GM18526 (cell line): Measurements from ENCODE around the gene DST.

Experiments used
- POLR2A ChIP-seq: IDR thresholded peaks from 3 replicates; pipeline ENCODE4 v1.6.1; 2011; ENCODE audit not compliant: insufficient read length; ENCODE audit errors: extremely low read depth

DST gene

GRCh38 chr6:56448046-56448445, 194.6 kb downstream of the DST start:
- no peak for TF ChIP-seq POLR2A

DNA sequence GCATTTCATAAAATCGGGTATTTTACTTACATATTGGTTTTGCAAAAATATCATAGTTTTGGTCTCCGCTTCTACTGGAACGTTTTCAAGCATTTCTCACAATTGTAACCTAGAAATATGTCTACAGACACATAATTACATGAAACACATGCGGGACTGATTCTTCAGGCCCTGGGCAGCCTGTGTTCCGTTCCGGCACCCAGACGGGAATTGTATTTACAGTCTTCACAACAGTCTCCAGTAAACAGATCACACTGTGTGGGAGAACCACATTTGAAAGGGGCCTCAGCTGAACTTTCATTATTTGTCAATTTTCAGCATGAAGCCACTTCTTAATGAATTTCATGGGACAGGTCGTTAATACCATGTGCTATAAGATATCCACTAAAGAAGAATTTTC, 196.9 kb downstream of the DST start:
- no peak for TF ChIP-seq POLR2A

GRCh38 chr6:56444855-56445254, 197.8 kb downstream of the DST start:
- no peak for TF ChIP-seq POLR2A

DNA sequence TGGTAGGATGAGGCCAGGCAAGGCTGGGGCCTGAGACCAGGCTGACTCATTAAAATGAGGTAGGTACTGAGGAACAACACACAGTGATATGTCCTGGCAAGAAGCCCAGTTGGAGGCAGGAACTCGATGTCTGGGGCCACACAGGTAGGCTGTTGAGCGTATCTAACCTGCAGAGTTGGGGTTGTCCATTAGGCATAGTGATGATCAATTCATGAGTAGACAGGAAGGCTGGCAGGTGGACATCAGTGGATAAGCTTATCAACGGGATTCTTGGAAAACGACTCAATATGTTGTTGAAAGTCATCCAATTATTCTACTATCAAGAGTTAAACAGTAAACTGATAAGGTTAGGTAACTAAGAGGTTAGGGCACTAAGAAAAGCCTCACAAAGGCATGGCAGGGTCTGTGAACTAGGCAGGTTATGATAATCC, 202.1 kb downstream of the DST start:
- TF ChIP-seq POLR2A, result no peak

DNA sequence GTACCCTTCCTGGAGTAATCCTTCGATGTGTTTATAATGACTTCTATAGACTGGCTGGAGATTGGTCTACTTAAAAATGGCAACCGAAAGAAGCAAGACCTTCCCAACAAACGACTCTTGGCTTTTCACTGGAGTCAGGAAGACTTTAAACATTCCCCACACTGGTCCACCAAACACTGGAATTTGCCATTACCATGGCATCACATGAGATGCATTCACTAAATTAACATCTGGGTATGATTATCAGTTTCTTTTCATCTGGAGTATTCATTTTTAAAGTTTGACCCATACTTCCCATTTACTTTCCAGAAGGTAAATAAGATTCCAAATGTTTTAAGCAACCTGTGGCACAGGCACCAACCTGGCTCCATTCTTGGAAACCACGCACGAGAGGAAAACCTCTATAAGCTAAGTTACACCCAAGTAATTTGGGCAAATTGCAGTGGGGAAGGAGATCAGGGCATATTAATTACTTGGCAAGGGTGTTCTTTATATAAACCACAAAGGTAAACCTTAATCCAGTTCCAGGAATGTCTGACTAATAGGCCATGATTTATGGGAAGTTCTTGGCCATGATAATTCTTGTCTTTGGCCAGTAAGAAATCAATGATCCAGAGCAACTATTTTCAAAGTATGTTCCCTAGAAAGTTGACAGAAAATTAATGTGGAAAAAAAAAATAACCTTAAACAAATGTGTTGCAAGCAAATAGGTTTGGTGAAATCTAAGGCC, 205.4 kb downstream of the DST start:
- no peak for TF ChIP-seq POLR2A

DNA sequence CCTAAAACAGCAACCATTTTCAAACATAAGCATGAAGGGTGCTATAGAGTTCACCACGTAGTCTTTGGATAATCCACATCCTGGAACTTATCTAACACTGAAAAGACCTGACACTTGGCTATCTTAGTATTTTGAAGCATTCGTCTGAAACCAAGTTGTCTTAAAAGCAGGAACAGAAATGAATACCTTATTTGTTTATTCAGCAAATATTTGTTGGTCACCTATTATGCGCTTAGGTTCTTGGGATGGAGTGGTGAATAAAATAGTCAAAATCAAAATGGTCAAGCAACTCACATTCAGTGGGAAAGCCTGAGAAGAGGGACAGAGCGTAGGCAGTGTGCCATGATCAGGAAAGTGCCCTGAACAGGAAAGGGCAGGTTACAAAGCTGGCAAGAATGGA, 206.9 kb downstream of the DST start:
- no peak for TF ChIP-seq POLR2A

DNA sequence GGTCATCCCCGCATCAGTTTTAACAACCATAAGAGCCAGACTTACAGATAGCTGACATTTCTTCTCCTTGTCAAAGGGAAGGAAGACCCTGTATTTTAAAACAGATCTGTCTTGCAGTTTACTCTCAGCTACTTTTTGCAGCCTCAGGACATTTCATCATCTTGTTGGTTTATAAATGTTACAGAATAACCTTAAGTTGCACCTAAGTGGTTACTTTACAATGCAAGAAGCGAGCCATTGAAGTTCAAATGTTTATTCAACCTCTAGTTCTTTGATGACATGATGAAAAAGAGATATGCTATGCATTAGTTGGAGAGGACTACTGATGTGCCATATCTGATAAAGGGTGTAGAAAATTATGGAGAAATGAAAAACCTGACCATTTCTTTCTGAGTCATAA, 207.4 kb downstream of the DST start:
- no peak for TF ChIP-seq POLR2A

DNA sequence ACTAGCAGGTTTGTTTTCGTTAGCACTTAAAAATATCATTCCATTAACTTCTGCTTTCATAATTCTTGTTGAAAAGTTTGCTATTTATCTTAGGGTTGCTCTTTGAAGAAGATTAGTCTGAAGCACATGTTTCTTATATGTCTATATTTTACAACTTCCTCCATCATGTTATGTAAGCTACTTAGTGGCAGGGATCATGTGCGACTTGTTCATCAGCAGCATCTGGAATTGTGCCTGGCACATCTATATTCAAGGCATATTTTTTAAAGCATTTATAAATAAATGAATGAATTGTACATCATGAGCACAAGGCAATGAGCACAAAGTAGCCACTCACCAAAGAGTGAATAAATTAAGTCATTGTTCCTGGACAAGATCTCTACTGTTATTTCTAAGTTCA, 208.1 kb downstream of the DST start:
- TF ChIP-seq POLR2A, result no peak

GRCh38 chr6:56433119-56433518, 209.6 kb downstream of the DST start:
- no peak for TF ChIP-seq POLR2A

DNA sequence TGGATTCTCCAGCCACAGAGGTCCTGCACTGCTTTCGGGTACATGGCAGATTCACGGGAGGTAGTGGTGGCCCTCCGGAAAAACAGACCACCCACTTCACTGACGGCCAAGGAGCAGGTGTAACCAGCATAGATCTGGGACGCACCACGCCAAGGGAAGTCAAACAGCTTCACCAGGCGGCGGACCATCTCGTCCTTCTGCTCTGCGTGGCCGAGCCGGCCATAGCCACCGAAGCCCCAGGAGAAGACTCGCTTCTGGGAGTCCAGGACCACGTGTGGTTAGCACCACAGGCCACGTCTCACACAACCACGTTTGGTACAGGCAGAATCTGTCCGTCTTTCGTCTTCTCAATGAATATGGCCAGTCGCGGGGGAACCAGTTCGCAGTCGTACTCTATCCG, 210.5 kb downstream of the DST start:
- no peak for TF ChIP-seq POLR2A

GRCh38 chr6:56430629-56431600, 211.8 kb downstream of the DST start:
- TF ChIP-seq POLR2A, result no peak

GRCh38 chr6:56424542-56425083, 218.1 kb downstream of the DST start:
- no peak for TF ChIP-seq POLR2A

DNA sequence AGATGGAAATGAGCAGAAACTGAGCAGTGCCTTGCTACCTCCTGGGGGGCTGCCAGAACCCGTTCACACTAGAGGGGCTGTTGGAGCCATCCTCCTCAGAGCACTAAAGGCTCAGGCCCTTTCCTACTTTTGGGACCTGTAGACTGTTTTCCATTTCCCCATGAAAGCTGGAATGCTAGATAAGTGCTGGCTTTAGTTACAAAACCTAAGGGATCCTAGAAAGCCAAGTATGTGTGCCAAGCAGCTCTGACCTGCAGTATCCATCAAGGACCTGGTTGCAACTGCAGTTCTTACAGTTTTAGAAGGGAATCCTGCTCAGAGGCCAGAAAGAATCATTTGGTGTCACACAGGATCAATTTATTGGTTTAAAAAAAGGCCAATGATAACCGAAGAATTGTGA, 218.6 kb downstream of the DST start:
- TF ChIP-seq POLR2A, result no peak

GRCh38 chr6:56420296-56420695, 222.4 kb downstream of the DST start:
- TF ChIP-seq POLR2A, result no peak

DNA sequence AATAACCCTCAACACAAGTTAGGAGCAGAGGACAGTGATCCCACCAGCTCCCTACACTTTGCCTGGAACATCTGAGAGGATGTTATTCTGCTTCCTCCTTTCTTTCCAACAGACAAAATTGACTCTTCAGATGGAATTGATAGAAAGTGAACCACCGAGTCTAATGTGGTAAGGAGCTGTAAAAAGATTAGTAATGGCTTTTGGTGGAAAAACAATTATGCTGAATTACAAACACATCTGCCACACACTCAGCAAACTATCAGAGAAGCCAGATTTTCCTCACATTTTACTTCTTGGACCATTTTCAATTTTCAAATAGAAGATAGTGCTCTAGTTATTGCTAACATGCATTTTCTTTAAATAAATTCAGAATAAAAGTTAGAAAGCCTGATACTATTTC, 223.5 kb downstream of the DST start:
- no peak for TF ChIP-seq POLR2A

- TF ChIP-seq POLR2A, result no peak
Measured at GRCh38 chr6:56417823-56418222, 224.9 kb downstream of the DST start.
